Stimulated activated naive CD8-positive, alpha-beta T cell treated with anti-CD3 and anti-CD28 coated beads, Interleukin-15, Interleukin-2, amounts not matched to agents 100 ng/mL and 50 ng/mL, for 24 hours (primary cell): ENCODE measurements around the gene KLK4.

Experiments
- H3K27ac Mint-ChIP-seq: one replicate; pipeline ENCODE4 v1.8.0; 2021; ENCODE audit warnings: mild to moderate bottlenecking, mixed read lengths
- H3K27me3 Mint-ChIP-seq: one replicate; pipeline ENCODE4 v1.8.0; 2021; ENCODE audit warnings: mixed read lengths
- H3K36me3 Mint-ChIP-seq: one replicate; pipeline ENCODE4 v1.8.0; 2021; ENCODE audit warnings: low read depth, mixed read lengths
- H3K4me1 Mint-ChIP-seq: one replicate; pipeline ENCODE4 v1.8.0; 2021; ENCODE audit warnings: low read depth, mixed read lengths
- H3K4me3 Mint-ChIP-seq: one replicate; pipeline ENCODE4 v1.8.0; 2021; ENCODE audit warnings: mild to moderate bottlenecking, mixed read lengths
- H3K9me3 Mint-ChIP-seq: one replicate; pipeline ENCODE4 v1.8.0; 2021; ENCODE audit warnings: mixed read lengths

KLK4 gene

GRCh38 chr19:50876456-50876855 lies 34.7 kb downstream of the KLK4 start:
- Mint-ChIP-seq H3K4me1 (no peaks in the 10 kb centered on the region), H3K27ac (no peak overlapping the region), H3K4me3 (no peak overlapping the region), H3K9me3 (no peaks in the 10 kb centered on the region), H3K36me3 (no peaks in the 10 kb centered on the region), H3K27me3 (peaks cover 27% of the 10 kb centered on the region)

- Mint-ChIP-seq H3K4me3 (no peak overlapping the region), H3K9me3 (no peaks in the 10 kb centered on the region), H3K27me3 (peaks cover 33% of the 10 kb centered on the region), H3K4me1 (no peaks in the 10 kb centered on the region), H3K27ac (no peak overlapping the region), H3K36me3 (no peaks in the 10 kb centered on the region)
Observed at GRCh38 chr19:50875795-50876422, 35.3 kb downstream of the KLK4 start.

- H3K27ac Mint-ChIP-seq: no peak overlapping the region
- no peaks in the 10 kb centered on the region for H3K9me3 Mint-ChIP-seq
- peaks cover 26% of the 10 kb centered on the region for H3K27me3 Mint-ChIP-seq
- no peaks in the 10 kb centered on the region for H3K36me3 Mint-ChIP-seq
- no peaks in the 10 kb centered on the region for H3K4me1 Mint-ChIP-seq
- no peak overlapping the region for H3K4me3 Mint-ChIP-seq
Observed at GRCh38 chr19:50874211-50874610, 37.0 kb downstream of the KLK4 start.

GRCh38 chr19:50873056-50873455 lies 38.1 kb downstream of the KLK4 start, which contains the start of gene KLK2:
TSS of gene KLK2 (plus strand) at chr19:50873439. CDS start at chr19:50873474, 35 bp downstream.
- no peaks in the 10 kb centered on the region for H3K36me3 Mint-ChIP-seq
- peaks cover 23% of the 10 kb centered on the region for H3K27me3 Mint-ChIP-seq
- no peaks in the 10 kb centered on the region for H3K9me3 Mint-ChIP-seq
- no peak within 1 kb of the TSS for H3K27ac Mint-ChIP-seq
- H3K4me3 Mint-ChIP-seq: no peak within 1 kb of the TSS
- no peaks in the 10 kb centered on the region for H3K4me1 Mint-ChIP-seq

- H3K27ac Mint-ChIP-seq: no peak overlapping the region
- no peaks in the 10 kb centered on the region for H3K9me3 Mint-ChIP-seq
- no peak overlapping the region for H3K4me3 Mint-ChIP-seq
- no peaks in the 10 kb centered on the region for H3K36me3 Mint-ChIP-seq
- peaks cover 32% of the 10 kb centered on the region for H3K27me3 Mint-ChIP-seq
- no peaks in the 10 kb centered on the region for H3K4me1 Mint-ChIP-seq
Observed at GRCh38 chr19:50870417-50871089, 40.6 kb downstream of the KLK4 start.

- Mint-ChIP-seq H3K4me3 (no peak overlapping the region), H3K4me1 (no peaks in the 10 kb centered on the region), H3K27ac (no peak overlapping the region), H3K27me3 (peaks cover 38% of the 10 kb centered on the region), H3K36me3 (no peaks in the 10 kb centered on the region), H3K9me3 (no peaks in the 10 kb centered on the region)
Observed at GRCh38 chr19:50869479-50869878, 41.7 kb downstream of the KLK4 start.

- peaks cover 58% of the 10 kb centered on the region for H3K27me3 Mint-ChIP-seq
Observed at GRCh38 chr19:50861496-50862286, 49.5 kb downstream of the KLK4 start.

GRCh38 chr19:50861010-50861409 lies 50.2 kb downstream of the KLK4 start:
- H3K27ac Mint-ChIP-seq: no peak overlapping the region
- no peak overlapping the region for H3K4me3 Mint-ChIP-seq
- H3K9me3 Mint-ChIP-seq: peaks cover 10% of the 10 kb centered on the region
- H3K4me1 Mint-ChIP-seq: no peaks in the 10 kb centered on the region
- H3K27me3 Mint-ChIP-seq: peaks cover 62% of the 10 kb centered on the region
- H3K36me3 Mint-ChIP-seq: no peaks in the 10 kb centered on the region

More at GRCh38 chr19:50861496-50862286, 49.5 kb downstream of the KLK4 start:
- peaks cover 10% of the 10 kb centered on the region for H3K9me3 Mint-ChIP-seq
- no peak overlapping the region for H3K27ac Mint-ChIP-seq
- no peaks in the 10 kb centered on the region for H3K36me3 Mint-ChIP-seq
- no peaks in the 10 kb centered on the region for H3K4me1 Mint-ChIP-seq
- no peak overlapping the region for H3K4me3 Mint-ChIP-seq

GRCh38 chr19:50859849-50860248 lies 51.3 kb downstream of the KLK4 start:
- Mint-ChIP-seq H3K4me3 (no peak overlapping the region), H3K9me3 (peaks cover 10% of the 10 kb centered on the region), H3K27me3 (peaks cover 69% of the 10 kb centered on the region), H3K4me1 (no peaks in the 10 kb centered on the region), H3K27ac (no peak overlapping the region), H3K36me3 (no peaks in the 10 kb centered on the region)

- no peaks in the 10 kb centered on the region for H3K36me3 Mint-ChIP-seq
- H3K27me3 Mint-ChIP-seq: peaks cover 68% of the 10 kb centered on the region
- H3K4me1 Mint-ChIP-seq: no peaks in the 10 kb centered on the region
- H3K9me3 Mint-ChIP-seq: peaks cover 10% of the 10 kb centered on the region
- no peak overlapping the region for H3K4me3 Mint-ChIP-seq
- H3K27ac Mint-ChIP-seq: no peak overlapping the region
Observed at GRCh38 chr19:50858886-50859285, 52.3 kb downstream of the KLK4 start.

GRCh38 chr19:50857366-50857765 lies 53.8 kb downstream of the KLK4 start:
- Mint-ChIP-seq H3K4me3 (no peak overlapping the region), H3K36me3 (no peaks in the 10 kb centered on the region), H3K4me1 (no peaks in the 10 kb centered on the region), H3K27me3 (peaks cover 63% of the 10 kb centered on the region), H3K27ac (no peak overlapping the region), H3K9me3 (peaks cover 10% of the 10 kb centered on the region)
